CD14-positive monocyte (primary cell): ENCODE results near the gene COL5A2. TPM values are rescaled to one million over a fixed set of nuclear protein-coding genes. Genes with fewer than 3 reads are reported as not detected.

Experiments used
- DNase-seq, 3 donors: peaks; one replicate each; pipeline ENCODE4 v3.0.0-alpha.2; 2011 to 2022
- H2AFZ ChIP-seq: 2 replicates; pipeline ENCODE4 v1.6.0; 2012; ENCODE audit warnings: mild to moderate bottlenecking, low read depth, low read length, inconsistent platforms; ENCODE audit not compliant: insufficient read depth, poor library complexity, severe bottlenecking
- H3K27ac ChIP-seq, 2 donors: 1 replicate in 1 of 2; 2 replicates in 1 of 2; pipeline ENCODE4 v1.5.1; 2012 to 2013; ENCODE audit warnings: low read length in 2 of 2, control low read depth in 1 of 2, inconsistent platforms in 1 of 2, low read depth in 1 of 2, mild to moderate bottlenecking in 1 of 2
- H3K27me3 ChIP-seq, 2 donors: one replicate each; pipeline versions ENCODE4 v1.6.0 to v1.6.1; 2011 to 2013; ENCODE audit warnings: low read length in 2 of 2; ENCODE audit not compliant: control insufficient read depth in 2 of 2, insufficient read depth in 2 of 2
- H3K36me3 ChIP-seq, 2 donors: replicated peaks in 1 of 2; 1 replicate in 1 of 2; 2 replicates in 1 of 2; pipeline versions ENCODE4 v1.5.1 to v1.6.1; 2012 to 2013; ENCODE audit warnings: low read length in 2 of 2, control low read depth in 1 of 2, inconsistent platforms in 1 of 2, mild to moderate bottlenecking in 1 of 2; ENCODE audit not compliant: insufficient read depth in 2 of 2, control insufficient read depth in 1 of 2
- H3K4me1 ChIP-seq, 2 donors: 1 replicate in 1 of 2; 2 replicates in 1 of 2; pipeline versions ENCODE4 v1.5.1 to v1.6.1; 2012 to 2013; ENCODE audit warnings: low read length in 2 of 2, control low read depth in 1 of 2, inconsistent platforms in 1 of 2, mild to moderate bottlenecking in 1 of 2, moderate library complexity in 1 of 2; ENCODE audit not compliant: insufficient read depth in 2 of 2, control insufficient read depth in 1 of 2
- H3K4me2 ChIP-seq: replicated peaks from 2 replicates; pipeline ENCODE3; 2012; ENCODE audit warnings: low read length, moderate library complexity, mild to moderate bottlenecking; ENCODE audit not compliant: poor library complexity, severe bottlenecking; ENCODE audit errors: extremely low read depth
- H3K4me3 ChIP-seq, 3 experiments: fragments of 200-600 bp in 1 of 3; sonication (generic) in 1 of 3; replicated peaks in 1 of 3; 1 replicate in 2 of 3; 2 replicates in 1 of 3; pipeline ENCODE4 v1.5.1; 2011 to 2013; ENCODE audit warnings: low read length in 3 of 3, mild to moderate bottlenecking in 3 of 3, control low read depth in 2 of 3, low read depth in 2 of 3, inconsistent platforms in 1 of 3, moderate library complexity in 1 of 3
- H3K79me2 ChIP-seq: 2 replicates; pipeline ENCODE4 v1.6.0; 2012; ENCODE audit warnings: mild to moderate bottlenecking, control low read depth, inconsistent platforms, low read length, moderate library complexity; ENCODE audit not compliant: insufficient read depth
- H3K9ac ChIP-seq: 2 replicates; pipeline ENCODE4 v1.6.0; 2017; ENCODE audit warnings: low read length, mild to moderate bottlenecking; ENCODE audit not compliant: insufficient read depth, poor library complexity, severe bottlenecking
- H3K9me3 ChIP-seq, 2 donors: replicated peaks in 1 of 2; 1 replicate in 1 of 2; 2 replicates in 1 of 2; pipeline versions ENCODE4 v1.5.1 to v1.6.1; 2012 to 2013; ENCODE audit warnings: low read length in 2 of 2, control low read depth in 1 of 2; ENCODE audit not compliant: control insufficient read depth in 1 of 2, insufficient read depth in 1 of 2
- H4K20me1 ChIP-seq: 2 replicates; pipeline ENCODE4 v1.6.0; 2012; ENCODE audit warnings: mild to moderate bottlenecking, low read length, control low read depth, moderate library complexity; ENCODE audit not compliant: insufficient read depth
- H3K27ac Mint-ChIP-seq, 7 donors: one replicate each; pipeline ENCODE4 v1.8.0; 2020; ENCODE audit warnings: mild to moderate bottlenecking in 7 of 7, mixed read lengths in 7 of 7, moderate library complexity in 6 of 7, inconsistent platforms in 2 of 7
- H3K27me3 Mint-ChIP-seq, 3 donors: one replicate each; pipeline ENCODE4 v1.8.0; 2021 to 2022; ENCODE audit warnings: low read depth in 3 of 3, mild to moderate bottlenecking in 3 of 3, mixed read lengths in 3 of 3, moderate library complexity in 3 of 3, inconsistent platforms in 1 of 3
- H3K36me3 Mint-ChIP-seq, 2 donors: one replicate each; pipeline ENCODE4 v1.8.0; 2020; ENCODE audit warnings: mixed read lengths in 2 of 2, inconsistent platforms in 1 of 2, mild to moderate bottlenecking in 1 of 2
- H3K4me1 Mint-ChIP-seq: one replicate; pipeline ENCODE4 v1.8.0; 2020; ENCODE audit warnings: mild to moderate bottlenecking, mixed read lengths
- H3K4me3 Mint-ChIP-seq, 2 donors: one replicate each; pipeline ENCODE4 v1.8.0; 2020; ENCODE audit warnings: mild to moderate bottlenecking in 2 of 2, mixed read lengths in 2 of 2, moderate library complexity in 1 of 2
- H3K9me3 Mint-ChIP-seq, 7 donors: one replicate each; pipeline ENCODE4 v1.8.0; 2020 to 2022; ENCODE audit warnings: mixed read lengths in 7 of 7, mild to moderate bottlenecking in 6 of 7, moderate library complexity in 6 of 7, inconsistent platforms in 2 of 7
- CTCF ChIP-seq: fragments of 200-600 bp; IDR thresholded peaks from one replicate; pipeline ENCODE4 v1.8.0; 2022; ENCODE audit warnings: antibody characterized with exemption, mild to moderate bottlenecking
- WGBS: methylation state at CpG from one replicate; pipeline ENCODE4 v1.1.5; 2013; ENCODE audit warnings: missing lambda C conversion rate; ENCODE audit not compliant: insufficient coverage; 5-methylcytosine and 5-hydroxymethylcytosine counted together
- intact Hi-C, 2 donors: fragments of 100-400 bp; cut with micrococcal nuclease; formaldehyde crosslinking; loops; one replicate each; pipeline versions ENCODE4 v1.15.0 to v1.15.1; 2023
- polyA plus RNA-seq, 3 donors: library from polyadenylated mRNA; depleted of rRNA in 1 of 3; unstranded in 2 of 3; stranded (reverse) in 1 of 3; fragments of 300-500 nt in 2 of 3; fragments of >200 nt in 1 of 3; fragmentation: Illumina TruSeq in 2 of 3; gene quantifications; 1 replicate in 2 of 3; 2 replicates in 1 of 3; pipeline ENCODE4 v1.2.3, GENCODE V29; 2012 to 2021

The COL5A2 gene
- polyA plus RNA-seq, 3 donors = 0.13 TPM; not detected in 2

GRCh38 chr2:189002079-189002478, 177.5 kb downstream of the COL5A2 start:
- no peaks in the 10 kb centered on the region for H4K20me1 ChIP-seq
- H3K4me1 ChIP-seq = no peaks in the 10 kb centered on the region
- H3K27me3 Mint-ChIP-seq = peaks cover 0 to 1% (median 0%) of the 10 kb centered on the region in 3 donors
- no peaks in the 10 kb centered on the region for H3K4me1 Mint-ChIP-seq
- no peak for DNase-seq
- H3K79me2 ChIP-seq = no peaks in the 10 kb centered on the region
- H3K4me3 Mint-ChIP-seq = no peak overlapping the region
- H2AFZ ChIP-seq = no peak overlapping the region
- no peaks in the 10 kb centered on the region for H3K9me3 ChIP-seq
- H3K27ac ChIP-seq = no peak overlapping the region
- no peak overlapping the region for H3K27ac Mint-ChIP-seq
- H3K36me3 Mint-ChIP-seq = no peaks in the 10 kb centered on the region
- intact Hi-C loops = no loop called here
- H3K27me3 ChIP-seq = no peaks in the 10 kb centered on the region
- H3K4me3 ChIP-seq = no peak overlapping the region
- WGBS = no CpG with 5 or more reads among the region's 1 CpG
- peaks cover 0 to under 1% (median 0%) of the 10 kb centered on the region in 7 donors for H3K9me3 Mint-ChIP-seq
- H3K36me3 ChIP-seq = no peaks in the 10 kb centered on the region
- H3K9ac ChIP-seq = no peak overlapping the region
- TF ChIP-seq CTCF = no peak
- H3K4me2 ChIP-seq = no peak overlapping the region

DNA sequence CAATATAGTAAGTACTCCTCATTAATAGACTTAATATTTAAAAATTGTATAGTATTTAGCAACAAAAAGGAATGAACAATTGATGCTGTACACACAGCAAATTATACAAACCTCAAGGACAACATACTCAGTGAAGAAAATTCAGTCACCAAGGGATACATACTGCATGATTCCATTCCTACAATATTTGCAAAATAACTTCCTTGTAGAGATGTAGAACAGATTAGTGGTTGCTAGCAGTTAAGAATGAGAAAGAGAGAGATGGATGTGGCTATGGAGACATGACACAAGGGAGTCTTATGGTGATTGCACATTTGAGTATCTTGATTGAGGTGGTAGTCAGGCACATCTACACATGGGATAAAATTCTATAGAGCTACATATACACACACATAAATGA, 179.3 kb downstream of the COL5A2 start:
- Mint-ChIP-seq H3K9me3 (peaks cover 0 to 4% (median 0%) of the 10 kb centered on the region in 7 donors), H3K4me3 (no peak overlapping the region), H3K27ac (no peak overlapping the region), H3K27me3 (peaks cover 0 to 1% (median 0%) of the 10 kb centered on the region in 3 donors), H3K36me3 (no peaks in the 10 kb centered on the region), H3K4me1 (no peaks in the 10 kb centered on the region)
- H3K36me3 ChIP-seq = no peaks in the 10 kb centered on the region
- H3K4me3 ChIP-seq = no peak overlapping the region
- no peak for TF ChIP-seq CTCF
- H3K27ac ChIP-seq = no peak overlapping the region
- no peaks in the 10 kb centered on the region for H4K20me1 ChIP-seq
- H3K4me1 ChIP-seq = no peaks in the 10 kb centered on the region
- intact Hi-C loops = no loop called here
- no peaks in the 10 kb centered on the region for H3K9me3 ChIP-seq
- no peak overlapping the region for H3K9ac ChIP-seq
- no peak overlapping the region for H3K4me2 ChIP-seq
- no peak overlapping the region for H2AFZ ChIP-seq
- no peaks in the 10 kb centered on the region for H3K27me3 ChIP-seq
- no peaks in the 10 kb centered on the region for H3K79me2 ChIP-seq
- DNase-seq = no peak
